ENCODE data around the gene LYAR.

DNA sequence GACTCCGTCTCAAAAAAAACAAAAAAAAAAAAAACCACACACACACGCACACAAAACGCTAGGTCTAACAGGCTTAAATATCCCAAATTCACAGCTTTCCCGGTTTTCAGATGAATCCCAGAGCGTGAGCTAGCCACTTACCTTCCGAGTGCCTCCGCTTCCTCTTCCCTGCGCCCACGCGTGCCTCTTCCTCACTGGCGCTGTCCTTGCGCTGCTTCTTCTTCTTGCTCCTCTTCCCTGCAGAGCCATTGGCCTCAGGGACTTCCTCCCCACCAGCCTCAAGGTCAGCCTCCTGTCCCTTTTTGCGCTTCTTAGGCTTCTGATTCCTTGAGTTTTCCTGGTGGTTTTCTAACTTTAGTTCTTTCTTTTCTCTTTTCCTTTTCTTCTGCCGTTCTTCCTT is 15.7 kb downstream of the LYAR start:
- no peak for TF ChIP-seq EZH2 (IDR thresholded peaks at IDR 0.05; ENCODE audit: insufficient read depth, low read length)
- TF ChIP-seq, protein P1, sequence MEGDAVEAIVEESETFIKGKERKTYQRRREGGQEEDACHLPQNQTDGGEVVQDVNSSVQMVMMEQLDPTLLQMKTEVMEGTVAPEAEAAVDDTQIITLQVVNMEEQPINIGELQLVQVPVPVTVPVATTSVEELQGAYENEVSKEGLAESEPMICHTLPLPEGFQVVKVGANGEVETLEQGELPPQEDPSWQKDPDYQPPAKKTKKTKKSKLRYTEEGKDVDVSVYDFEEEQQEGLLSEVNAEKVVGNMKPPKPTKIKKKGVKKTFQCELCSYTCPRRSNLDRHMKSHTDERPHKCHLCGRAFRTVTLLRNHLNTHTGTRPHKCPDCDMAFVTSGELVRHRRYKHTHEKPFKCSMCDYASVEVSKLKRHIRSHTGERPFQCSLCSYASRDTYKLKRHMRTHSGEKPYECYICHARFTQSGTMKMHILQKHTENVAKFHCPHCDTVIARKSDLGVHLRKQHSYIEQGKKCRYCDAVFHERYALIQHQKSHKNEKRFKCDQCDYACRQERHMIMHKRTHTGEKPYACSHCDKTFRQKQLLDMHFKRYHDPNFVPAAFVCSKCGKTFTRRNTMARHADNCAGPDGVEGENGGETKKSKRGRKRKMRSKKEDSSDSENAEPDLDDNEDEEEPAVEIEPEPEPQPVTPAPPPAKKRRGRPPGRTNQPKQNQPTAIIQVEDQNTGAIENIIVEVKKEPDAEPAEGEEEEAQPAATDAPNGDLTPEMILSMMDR (IDR thresholded peaks at IDR 0.05; ENCODE audit: insufficient read depth, low read depth, low read length), result no peak

All from astrocyte (in vitro differentiated cells and primary cell).